ES-I3 (cell line): ENCODE data around the gene CCDC60.
"Not testable (repeated sequence)": the region's sequence is repeated elsewhere in the genome, so short reads cannot be mapped to it uniquely, and the experiment has no call there.

Source experiments
- H3K36me3 ChIP-seq: 2 replicates; pipeline ENCODE4 v1.6.1; 2013; ENCODE audit warnings: mild to moderate bottlenecking, low read length, control low read depth, moderate library complexity; ENCODE audit not compliant: insufficient read depth
- H3K4me1 ChIP-seq: 2 replicates; pipeline ENCODE4 v1.6.1; 2013; ENCODE audit warnings: mild to moderate bottlenecking, control low read depth, low read length; ENCODE audit not compliant: insufficient read depth
- H3K9ac ChIP-seq: 2 replicates; pipeline ENCODE4 v1.6.1; 2013; ENCODE audit warnings: low read depth, mild to moderate bottlenecking, low read length, moderate library complexity
- H3K9me3 ChIP-seq: 2 replicates; pipeline ENCODE4 v1.6.1; 2013; ENCODE audit warnings: mild to moderate bottlenecking, low read length, moderate library complexity; ENCODE audit not compliant: control insufficient read depth, insufficient read depth

CCDC60 gene

DNA sequence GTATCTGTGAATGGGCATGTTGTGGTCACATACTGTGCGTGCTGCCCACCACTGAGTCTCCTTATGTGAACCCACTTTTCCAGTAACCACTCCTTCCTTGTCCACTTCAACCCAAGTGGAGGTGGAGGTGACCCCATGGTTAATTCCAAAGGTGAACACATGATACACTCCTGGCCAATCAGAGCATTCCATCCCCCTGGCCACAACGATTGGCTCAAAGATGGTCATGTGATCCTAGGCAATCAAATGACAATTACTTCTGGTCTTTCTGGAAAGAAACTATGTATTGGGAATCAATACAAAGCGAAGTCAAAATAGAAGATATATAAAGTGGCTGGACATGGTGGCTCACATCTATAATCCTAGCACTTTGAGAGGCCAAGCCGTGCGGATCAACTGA lies 20.2 kb upstream of the CCDC60 start:
- no peak overlapping the region for H3K9ac ChIP-seq
- H3K9me3 ChIP-seq = no peaks in the 10 kb centered on the region
- H3K36me3 ChIP-seq = no peaks in the 10 kb centered on the region
- no peaks in the 10 kb centered on the region; the same call in 1 of the 2 replicates for H3K4me1 ChIP-seq

GRCh38 chr12:119319638-119320037 lies 14.9 kb upstream of the CCDC60 start:
- Histone ChIP-seq H3K9me3 (no peaks in the 10 kb centered on the region), H3K9ac (no peak overlapping the region), H3K36me3 (no peaks in the 10 kb centered on the region), H3K4me1 (no peaks in the 10 kb centered on the region)

DNA sequence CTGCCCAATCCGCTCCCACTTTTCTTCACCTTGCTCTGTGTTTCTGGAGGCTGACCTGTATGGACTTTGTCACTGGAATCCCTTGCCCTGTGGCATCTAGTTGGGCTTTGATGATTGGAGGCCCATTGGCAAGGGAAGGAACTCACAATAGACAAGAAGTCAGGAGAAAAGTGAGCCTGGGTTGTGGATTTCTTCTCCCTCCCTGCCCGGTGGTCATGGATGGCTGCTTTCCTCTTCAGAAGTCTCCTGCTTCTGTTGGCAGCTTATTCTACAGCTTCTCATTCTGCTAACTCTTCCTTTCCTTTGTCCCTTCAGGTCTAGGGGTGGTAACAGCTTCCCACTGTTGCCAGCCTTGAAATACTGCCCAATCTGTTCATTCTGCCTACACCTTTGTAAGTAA lies 13.9 kb upstream of the CCDC60 start:
- H3K9me3 ChIP-seq = no peaks in the 10 kb centered on the region
- no peaks in the 10 kb centered on the region for H3K36me3 ChIP-seq
- no peak overlapping the region for H3K9ac ChIP-seq
- H3K4me1 ChIP-seq = no peaks in the 10 kb centered on the region

DNA sequence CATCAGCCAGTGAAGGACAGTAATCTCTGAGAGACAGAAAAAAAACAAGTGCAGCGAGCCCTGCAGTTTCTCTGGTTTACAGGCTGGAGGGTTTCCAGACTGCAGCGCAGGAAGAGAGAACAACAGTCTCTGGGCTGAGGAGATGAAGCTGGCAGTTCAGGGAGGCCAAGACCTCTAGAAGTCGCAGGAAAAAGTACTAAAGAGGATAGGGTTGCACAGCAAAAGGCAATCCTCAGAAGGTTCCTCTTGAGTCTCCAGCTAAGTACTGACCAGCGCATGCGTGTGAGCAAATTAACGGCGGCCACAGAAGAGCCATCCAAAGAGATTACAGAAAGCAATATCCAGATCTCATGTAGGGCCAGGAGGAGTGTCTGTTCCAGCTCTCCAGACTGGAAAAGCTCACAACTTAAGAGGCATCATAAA lies 12.2 kb upstream of the CCDC60 start:
- H3K9me3 ChIP-seq = no peaks in the 10 kb centered on the region
- no peak overlapping the region for H3K9ac ChIP-seq
- no peaks in the 10 kb centered on the region for H3K4me1 ChIP-seq
- no peaks in the 10 kb centered on the region for H3K36me3 ChIP-seq

DNA sequence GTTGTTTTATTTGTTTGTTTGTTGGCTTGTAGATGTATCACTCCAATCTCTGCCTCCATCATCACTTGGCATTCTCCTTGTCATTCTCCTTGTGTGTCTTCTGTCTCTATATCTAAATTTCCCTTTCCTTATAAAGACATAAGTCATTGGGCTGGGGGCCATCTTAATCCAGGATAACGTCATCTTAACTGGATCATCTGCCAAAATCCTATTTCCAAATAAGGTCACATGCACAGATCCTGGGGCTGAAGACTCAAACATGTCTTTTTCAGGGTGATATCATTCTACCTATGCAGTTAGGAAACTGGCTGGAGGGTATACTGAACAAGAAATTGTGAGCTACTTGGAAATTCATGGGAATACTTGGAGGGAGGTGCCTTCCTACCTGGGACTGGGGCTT lies 8.7 kb upstream of the CCDC60 start:
- Histone ChIP-seq H3K4me1 (no peaks in the 10 kb centered on the region), H3K36me3 (no peaks in the 10 kb centered on the region), H3K9me3 (no peaks in the 10 kb centered on the region), H3K9ac (no peak overlapping the region)

DNA sequence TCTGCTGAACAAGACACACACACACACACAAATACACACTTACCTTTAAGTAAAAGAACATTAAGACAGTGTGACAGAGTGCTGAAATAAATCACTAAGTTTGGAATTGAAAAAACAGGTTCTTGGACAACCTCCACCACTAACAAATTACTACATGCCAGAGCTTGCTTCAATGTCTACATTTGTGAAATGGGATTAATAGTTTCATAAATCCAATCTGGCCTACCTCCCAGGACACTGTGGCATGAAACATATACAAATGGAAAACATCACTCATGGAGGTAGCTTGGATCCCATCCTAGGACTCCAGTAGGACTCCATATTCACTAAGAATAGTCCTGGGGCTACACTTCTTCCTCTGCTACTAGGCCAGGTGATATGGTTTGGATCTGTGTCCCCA lies 8.2 kb upstream of the CCDC60 start:
- Histone ChIP-seq H3K36me3 (no peaks in the 10 kb centered on the region), H3K9ac (no peak overlapping the region)

DNA sequence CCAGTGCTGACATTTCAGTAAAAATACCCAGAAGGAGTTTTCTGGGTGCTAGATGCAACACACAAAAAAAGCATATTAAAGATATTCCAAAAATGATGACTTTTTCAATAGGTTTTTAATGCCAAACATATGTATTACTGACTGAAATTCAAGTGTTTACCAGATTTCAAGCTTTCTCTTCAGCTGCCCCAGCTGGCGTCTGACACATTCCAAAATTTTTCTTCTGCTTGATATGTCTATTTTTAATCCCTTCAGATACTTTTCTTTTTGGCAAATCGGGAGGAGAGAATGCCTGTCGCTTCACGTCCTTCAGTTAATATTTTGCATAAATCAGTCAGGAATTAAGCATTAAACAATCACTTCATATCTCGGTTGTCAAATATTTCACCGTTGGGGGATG lies 7.1 kb upstream of the CCDC60 start:
- H3K36me3 ChIP-seq = no peaks in the 10 kb centered on the region
- no peaks in the 10 kb centered on the region for H3K9me3 ChIP-seq
- no peaks in the 10 kb centered on the region for H3K4me1 ChIP-seq
- H3K9ac ChIP-seq = no peak overlapping the region

More for the DNA sequence above, 8.2 kb upstream of the CCDC60 start:
- Histone ChIP-seq H3K4me1 (no peaks in the 10 kb centered on the region), H3K9me3 (no peaks in the 10 kb centered on the region)

DNA sequence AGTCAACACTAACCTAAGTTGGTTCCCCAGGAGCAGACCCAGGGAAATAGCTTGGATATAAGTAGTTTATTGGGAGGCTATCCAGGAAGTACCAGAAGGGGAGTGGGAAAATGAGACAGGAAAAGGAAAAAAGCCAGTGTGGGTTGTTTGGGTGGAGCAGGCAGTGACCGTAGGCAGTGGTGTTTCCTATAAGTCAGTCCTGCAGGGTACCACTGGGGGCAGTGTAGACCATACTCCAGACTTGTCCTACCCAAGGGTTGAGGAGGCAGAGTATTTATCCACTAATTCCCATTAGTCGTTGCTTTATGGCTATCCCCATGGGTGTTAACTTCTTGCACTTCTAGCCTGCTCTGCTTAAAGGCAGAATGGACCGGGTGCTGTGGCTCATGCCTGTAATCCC lies 6.4 kb upstream of the CCDC60 start:
- Histone ChIP-seq H3K9me3 (no peaks in the 10 kb centered on the region), H3K4me1 (no peaks in the 10 kb centered on the region), H3K9ac (no peak overlapping the region), H3K36me3 (no peaks in the 10 kb centered on the region)

DNA sequence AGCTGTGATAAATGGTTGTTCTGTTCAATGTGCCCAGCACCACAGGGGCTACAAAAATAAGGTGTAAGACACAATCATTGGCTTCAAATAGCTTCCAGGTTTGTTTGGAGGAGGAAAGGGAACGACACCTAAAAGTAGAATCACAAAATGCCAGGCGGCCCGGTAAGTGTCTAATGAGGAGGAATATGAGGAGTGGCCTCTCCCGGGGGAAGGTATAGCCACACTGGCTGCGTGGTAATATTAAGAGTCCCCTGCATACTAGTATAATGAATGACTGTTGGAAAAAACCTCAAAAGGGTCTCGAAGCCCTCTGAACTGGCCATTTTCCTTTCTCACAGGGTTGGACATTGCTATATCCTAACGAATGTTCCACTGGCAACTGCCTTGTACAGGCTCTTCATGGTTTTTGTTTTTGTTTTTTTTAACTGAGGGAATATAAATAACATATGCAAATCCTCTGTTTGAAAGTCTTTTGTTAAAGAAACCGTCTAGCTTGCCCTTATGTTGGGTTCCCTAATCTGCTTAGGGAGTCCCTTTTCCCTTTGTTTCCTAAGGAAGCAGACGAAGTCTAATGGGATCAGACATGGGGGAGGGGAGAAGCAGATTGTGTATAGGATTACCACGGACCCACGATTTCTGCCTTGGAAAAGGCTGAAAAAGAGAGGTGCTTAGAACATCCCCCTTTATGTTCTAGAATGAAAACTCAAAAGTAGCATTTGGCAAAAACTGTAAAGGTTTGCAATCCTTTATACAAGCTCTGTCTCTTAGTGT lies 4.2 kb downstream of the CCDC60 start:
- Histone ChIP-seq H3K9ac (no peak overlapping the region), H3K4me1 (no peaks in the 10 kb centered on the region; the same call in 1 of the 2 replicates), H3K9me3 (no peaks in the 10 kb centered on the region), H3K36me3 (no peaks in the 10 kb centered on the region)

GRCh38 chr12:119340578-119340977 lies 6.0 kb downstream of the CCDC60 start:
- no peak overlapping the region for H3K9ac ChIP-seq
- no peaks in the 10 kb centered on the region for H3K9me3 ChIP-seq
- H3K4me1 ChIP-seq = no peaks in the 10 kb centered on the region
- no peaks in the 10 kb centered on the region for H3K36me3 ChIP-seq

GRCh38 chr12:119341020-119341419 lies 6.5 kb downstream of the CCDC60 start:
- H3K9me3 ChIP-seq = no peaks in the 10 kb centered on the region
- no peak overlapping the region for H3K9ac ChIP-seq
- H3K4me1 ChIP-seq = no peaks in the 10 kb centered on the region
- no peaks in the 10 kb centered on the region for H3K36me3 ChIP-seq

DNA sequence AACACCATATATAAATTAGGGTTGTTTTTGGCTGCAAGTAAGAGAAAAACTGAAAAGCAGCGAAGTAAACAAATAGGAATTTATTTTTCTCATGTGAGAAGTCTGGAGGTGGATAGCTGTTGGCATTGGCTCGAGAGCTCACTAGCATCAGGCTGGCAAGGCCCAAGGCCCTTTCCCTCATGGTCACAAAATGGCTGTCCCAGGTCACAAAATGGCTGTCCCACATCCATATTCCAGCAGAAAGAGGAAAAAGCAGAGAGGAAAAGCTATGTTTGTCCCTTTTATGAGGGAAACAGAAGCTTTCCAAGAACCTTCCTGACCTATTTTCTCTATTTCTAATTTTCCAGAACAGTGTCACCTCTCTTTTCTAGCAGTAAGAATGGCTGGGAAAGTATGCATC lies 7.5 kb downstream of the CCDC60 start:
- Histone ChIP-seq H3K4me1 (no peaks in the 10 kb centered on the region), H3K9me3 (no peaks in the 10 kb centered on the region), H3K36me3 (no peaks in the 10 kb centered on the region), H3K9ac (no peak overlapping the region)

DNA sequence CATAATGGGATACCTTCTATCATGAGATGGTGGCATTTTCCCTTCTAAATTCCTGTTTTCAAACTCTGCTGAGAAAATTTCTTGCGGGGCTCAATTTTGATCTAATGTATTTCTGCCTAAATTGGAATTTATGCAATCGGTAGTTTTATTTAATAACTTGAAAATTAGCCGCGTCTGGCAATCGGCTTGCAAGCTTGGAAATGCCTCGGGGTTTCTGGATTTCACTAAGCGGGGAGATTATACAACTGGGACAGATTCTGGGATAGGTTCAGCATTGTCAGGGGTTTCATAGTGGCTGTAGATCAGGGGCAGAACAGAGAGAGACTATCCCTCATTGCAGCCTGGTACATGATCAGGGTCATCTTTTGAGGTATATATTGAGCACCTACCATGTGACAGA lies 8.6 kb downstream of the CCDC60 start:
- H3K9ac ChIP-seq = no peak overlapping the region
- no peaks in the 10 kb centered on the region for H3K4me1 ChIP-seq
- no peaks in the 10 kb centered on the region for H3K36me3 ChIP-seq
- H3K9me3 ChIP-seq = no peaks in the 10 kb centered on the region

GRCh38 chr12:119354172-119354571 lies 19.6 kb downstream of the CCDC60 start:
- Histone ChIP-seq H3K9ac (no peak overlapping the region), H3K9me3 (peaks cover 7% of the 10 kb centered on the region), H3K4me1 (no peaks in the 10 kb centered on the region), H3K36me3 (no peaks in the 10 kb centered on the region)

DNA sequence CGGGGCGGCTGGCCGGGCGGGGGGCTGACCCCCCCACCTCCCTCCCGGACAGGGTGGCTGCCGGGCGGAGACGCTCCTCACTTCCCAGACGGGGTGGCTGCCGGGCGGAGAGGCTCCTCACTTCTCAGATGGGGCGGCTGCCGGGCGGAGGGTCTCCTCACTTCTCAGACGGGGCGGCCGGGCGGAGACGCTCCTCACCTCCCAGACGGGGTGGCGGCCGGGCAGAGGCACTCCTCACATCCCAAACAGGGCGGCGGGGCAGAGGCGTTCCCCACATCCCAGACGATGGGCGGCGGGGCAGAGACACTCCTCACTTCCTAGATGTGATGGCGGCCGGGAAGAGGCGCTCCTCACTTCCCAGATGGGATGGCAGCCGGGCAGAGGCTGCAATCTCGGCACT lies 25.8 kb downstream of the CCDC60 start:
- H3K4me1 ChIP-seq = peaks cover 13% of the 10 kb centered on the region
- not testable (repeated sequence) for H3K9me3 ChIP-seq, H3K36me3 ChIP-seq, H3K9ac ChIP-seq
